Measurements from ENCODE around the gene TXNL4A.

The TXNL4A gene

DNA sequence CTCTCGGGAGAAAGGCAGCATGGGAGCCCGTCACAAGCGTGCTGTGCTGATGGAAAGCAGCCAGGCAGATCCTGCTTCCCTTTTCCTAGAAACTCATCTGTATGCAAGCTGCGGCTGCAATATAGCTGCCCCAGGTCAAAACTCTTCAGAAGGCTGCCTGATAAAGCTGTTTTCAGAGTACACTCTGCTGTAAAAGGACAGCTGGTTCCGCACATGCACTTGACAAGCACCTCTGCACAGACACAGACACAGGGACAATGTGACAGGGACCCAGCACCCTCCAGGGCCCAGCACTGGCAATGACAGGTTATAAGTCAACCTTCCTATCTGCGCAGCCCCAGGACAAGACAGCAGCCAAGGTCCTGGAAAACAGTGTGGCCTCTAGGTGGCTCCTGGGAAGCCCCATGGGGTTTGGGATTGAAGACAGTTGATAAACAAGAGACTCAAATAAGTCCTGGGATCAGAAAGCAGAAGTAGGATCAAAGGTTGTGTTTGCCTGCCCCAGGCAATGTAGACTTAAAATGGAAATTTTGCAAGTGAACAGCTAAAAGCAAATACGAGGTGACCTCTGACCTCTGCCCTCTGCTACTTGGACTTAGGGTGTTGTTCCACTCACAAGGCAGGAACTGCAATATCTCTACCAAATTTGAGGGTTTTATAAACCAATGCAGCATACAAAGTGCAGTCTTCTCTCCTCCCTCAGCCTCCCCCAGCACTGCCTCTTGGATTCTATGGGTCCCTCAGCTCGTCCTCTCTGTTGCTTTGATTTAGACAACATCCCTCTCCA, 53.9 kb downstream of the TXNL4A start:
- Histone ChIP-seq H3K27ac (ENCODE audit: low read length) (no peak overlapping the region), H3K79me2 (ENCODE audit: insufficient read depth, low read length) (peaks cover 69% of the 10 kb centered on the region), H3K36me3 (ENCODE audit: insufficient read depth, low read length) (peaks cover 75% of the 10 kb centered on the region)

GRCh38 chr18:79933765-79934164, 54.6 kb downstream of the TXNL4A start:
- Histone ChIP-seq H3K4me1 (ENCODE audit: insufficient read depth, low read length) (no peaks in the 10 kb centered on the region), H3K4me3 (ENCODE audit: low read depth in 1 of 2, low read length in 2 of 2) (no peak overlapping the region), H3K9ac (ENCODE audit: low read depth, low read length) (no peak overlapping the region), H2AFZ (ENCODE audit: low read depth, low read length) (no peak overlapping the region), H3K4me2 (ENCODE audit: insufficient read depth, low read length) (no peak overlapping the region), H3K27ac (ENCODE audit: low read length) (no peak overlapping the region), H3K9me3 (ENCODE audit: insufficient read depth, low read length, severe bottlenecking) (peaks cover 55% of the 10 kb centered on the region), H3K27me3 (ENCODE audit: insufficient read depth, low read length, poor library complexity) (no peaks in the 10 kb centered on the region), H3K36me3 (ENCODE audit: insufficient read depth, low read length) (peaks cover 79% of the 10 kb centered on the region), H3K79me2 (ENCODE audit: insufficient read depth, low read length) (peaks cover 71% of the 10 kb centered on the region), H4K20me1 (ENCODE audit: insufficient read depth, low read length) (peaks cover 5% of the 10 kb centered on the region; the same call in 1 of the 2 replicates)
- ATAC-seq (ENCODE audit: insufficient read depth, low read depth) (no peak), DNase-seq (no peak)
- no peak for TF ChIP-seq EZH2 (IDR thresholded peaks at IDR 0.05; ENCODE audit: borderline replicate concordance, low read depth, low read length, severe bottlenecking)
- TF ChIP-seq CTCF (IDR thresholded peaks at IDR 0.05; ENCODE audit: borderline replicate concordance, extremely low read depth, low read length, poor library complexity, severe bottlenecking) = no peak

More for the DNA sequence above, 53.9 kb downstream of the TXNL4A start:
- Histone ChIP-seq H3K9ac (ENCODE audit: low read depth, low read length) (no peak overlapping the region), H2AFZ (ENCODE audit: low read depth, low read length) (no peak overlapping the region), H3K4me2 (ENCODE audit: insufficient read depth, low read length) (no peak overlapping the region), H3K4me1 (ENCODE audit: insufficient read depth, low read length) (no peaks in the 10 kb centered on the region), H4K20me1 (ENCODE audit: insufficient read depth, low read length) (peaks cover 5% of the 10 kb centered on the region; the same call in 1 of the 2 replicates), H3K4me3 (ENCODE audit: low read depth in 1 of 2, low read length in 2 of 2) (no peak overlapping the region), H3K27me3 (ENCODE audit: insufficient read depth, low read length, poor library complexity) (no peaks in the 10 kb centered on the region), H3K9me3 (ENCODE audit: insufficient read depth, low read length, severe bottlenecking) (peaks cover 50% of the 10 kb centered on the region)
- ATAC-seq (ENCODE audit: insufficient read depth, low read depth) = no peak
- TF ChIP-seq EZH2 (IDR thresholded peaks at IDR 0.05; ENCODE audit: borderline replicate concordance, low read depth, low read length, severe bottlenecking) (no peak), CTCF (IDR thresholded peaks at IDR 0.05; ENCODE audit: borderline replicate concordance, extremely low read depth, low read length, poor library complexity, severe bottlenecking) (no peak)
- DNase-seq = no peak

DNA sequence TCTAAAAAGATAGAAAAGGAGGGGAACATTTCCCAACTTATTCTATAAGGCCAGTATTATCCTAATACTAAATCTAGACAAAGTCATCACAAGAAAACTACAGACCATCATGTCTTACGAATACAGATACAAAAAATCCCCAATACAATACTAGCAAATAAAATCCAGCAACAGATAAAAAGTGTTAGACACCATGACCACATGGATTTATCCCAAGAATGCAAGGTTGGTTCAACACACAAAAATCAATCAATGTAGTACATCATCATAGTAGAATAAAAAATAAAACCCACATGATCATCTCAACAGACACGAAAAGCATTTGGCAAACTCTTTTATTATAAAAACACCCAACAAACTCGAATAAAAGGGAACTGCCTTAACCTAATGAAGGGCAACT, 55.5 kb downstream of the TXNL4A start:
- peaks cover 72% of the 10 kb centered on the region for H3K79me2 ChIP-seq (ENCODE audit: insufficient read depth, low read length)
- no peaks in the 10 kb centered on the region for H3K4me1 ChIP-seq (ENCODE audit: insufficient read depth, low read length)
- TF ChIP-seq CTCF (IDR thresholded peaks at IDR 0.05; ENCODE audit: borderline replicate concordance, extremely low read depth, low read length, poor library complexity, severe bottlenecking) = no peak
- TF ChIP-seq EZH2 (IDR thresholded peaks at IDR 0.05; ENCODE audit: borderline replicate concordance, low read depth, low read length, severe bottlenecking) = no peak
- DNase-seq = no peak
- no peaks in the 10 kb centered on the region for H3K27me3 ChIP-seq (ENCODE audit: insufficient read depth, low read length, poor library complexity)
- no peak overlapping the region for H3K27ac ChIP-seq (ENCODE audit: low read length)
- no peak overlapping the region for H3K4me2 ChIP-seq (ENCODE audit: insufficient read depth, low read length)
- no peak overlapping the region for H3K4me3 ChIP-seq (ENCODE audit: low read depth in 1 of 2, low read length in 2 of 2)
- peaks cover 5% of the 10 kb centered on the region; the same call in 1 of the 2 replicates for H4K20me1 ChIP-seq (ENCODE audit: insufficient read depth, low read length)
- H3K36me3 ChIP-seq (ENCODE audit: insufficient read depth, low read length) = peaks cover 81% of the 10 kb centered on the region
- ATAC-seq (ENCODE audit: insufficient read depth, low read depth) = no peak
- H3K9me3 ChIP-seq (ENCODE audit: insufficient read depth, low read length, severe bottlenecking) = peaks cover 55% of the 10 kb centered on the region
- no peak overlapping the region for H3K9ac ChIP-seq (ENCODE audit: low read depth, low read length)
- no peak overlapping the region for H2AFZ ChIP-seq (ENCODE audit: low read depth, low read length)

All from DND-41 (cell line).